Colonic mucosa (tissue), 4 donors: ENCODE measurements around the gene CCDC169. TPM values are rescaled to one million over a fixed set of nuclear protein-coding genes. Genes with fewer than 3 reads are reported as not detected.
A peak's percentile ranks its signal among the peaks of the same experiment; 100 is the strongest.

Experiments used
- DNase-seq: peaks from one replicate; pipeline ENCODE4 v3.0.0-alpha.2; 2020
- H3K27ac ChIP-seq: fragments of 200-600 bp; one replicate; pipeline ENCODE4 v1.8.0; 2021
- H3K27me3 ChIP-seq: fragments of 200-600 bp; one replicate; pipeline ENCODE4 v1.8.0; 2021
- H3K36me3 ChIP-seq: fragments of 200-600 bp; one replicate; pipeline ENCODE4 v1.8.0; 2021
- H3K4me1 ChIP-seq: fragments of 200-600 bp; one replicate; pipeline ENCODE4 v1.8.0; 2021; ENCODE audit warnings: mild to moderate bottlenecking
- H3K4me3 ChIP-seq: fragments of 200-600 bp; one replicate; pipeline ENCODE4 v1.8.0; 2021
- H3K9ac ChIP-seq, 2 donors: one replicate each; pipeline ENCODE4 v1.7.0; 2013; ENCODE audit warnings: control low read depth in 2 of 2, low read depth in 2 of 2, low read length in 2 of 2
- H3K9me3 ChIP-seq: fragments of 200-600 bp; one replicate; pipeline ENCODE4 v1.8.0; 2021
- intact Hi-C: fragments of 100-400 bp; cut with DNase I; formaldehyde crosslinking; loops from one replicate; pipeline ENCODE4 v1.14.1; 2022
- total RNA-seq, 2 donors: library from RNA; stranded (reverse); fragmentation: NEBNext Ultra II Directional in 1 of 2; extraction: Animal tissue kit (Norgen Biotek cat#: 25700) in 1 of 2; gene quantifications; one replicate each; pipeline ENCODE4 v1.2.1, GENCODE V29; 2021
- TF ChIP-seq, protein P1 (sequence below): fragments of 200-600 bp; IDR thresholded peaks from one replicate; pipeline ENCODE4 v1.8.0; 2022; ENCODE audit warnings: antibody characterized with exemption, mild to moderate bottlenecking
- donor health status: healthy.
- donor health status: DM: no; HTN: no; CAD: no.
- donor health status: DM: no; HTN: no; CAD: no.

CCDC169 gene
- total RNA-seq: 1 to 10 TPM in 1 of 2 donors, under 1 TPM in 1; 0.25 to 1.3 TPM

DNA sequence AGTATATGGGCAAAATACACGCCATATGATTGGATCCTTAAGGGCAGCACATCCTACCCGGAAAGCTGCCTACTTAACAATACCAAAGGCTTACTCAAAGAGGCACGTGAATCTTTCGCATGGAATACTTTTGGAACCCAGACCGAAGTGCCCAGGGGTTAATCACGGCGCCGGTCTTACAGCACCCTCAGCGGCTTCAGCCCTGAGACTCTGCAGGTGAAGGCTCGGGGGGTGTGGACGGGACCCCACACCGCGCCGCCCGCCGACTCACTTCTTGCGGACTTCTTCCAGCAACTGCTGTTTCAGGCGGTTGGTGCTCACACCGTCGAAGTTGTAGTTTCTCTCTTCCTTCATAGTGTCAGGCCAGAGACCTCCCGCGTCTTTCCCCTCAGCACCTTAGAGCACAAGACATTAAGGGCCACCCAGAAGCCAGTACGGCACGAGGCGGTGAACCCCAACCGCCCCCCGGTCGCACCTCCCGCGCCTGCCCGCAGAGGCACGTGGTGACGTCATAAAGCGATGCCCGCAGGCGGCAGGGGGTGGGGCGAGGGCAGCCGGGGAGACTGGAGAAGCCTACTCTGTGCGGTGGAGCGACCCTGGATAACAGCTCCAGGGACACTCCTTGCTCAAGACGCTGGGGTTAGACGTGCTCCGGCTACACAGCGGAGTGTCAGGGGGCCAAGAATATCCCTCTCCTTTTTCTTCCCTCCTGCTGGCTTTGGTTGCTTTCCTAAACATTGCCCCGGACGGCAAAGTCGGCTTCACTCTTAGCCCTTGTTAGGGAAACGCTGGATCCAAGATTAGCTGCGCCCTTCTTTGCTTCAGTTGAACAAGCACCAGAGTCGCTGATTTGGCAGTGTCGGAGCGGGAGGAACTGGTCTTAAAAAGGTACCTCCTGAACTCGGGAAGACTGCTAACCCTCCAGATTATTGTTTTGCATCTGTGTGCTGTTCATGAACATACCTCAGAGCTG lies at the start of gene CCDC169:
Gene CCDC169, minus strand, starts transcription at position 449 of the 973 bp plus-strand sequence. Its CDS starts 95 bp downstream, at position 354.
- peak within 1 kb of the TSS in 1 of 2 donors; percentile 54 for H3K9ac ChIP-seq

GRCh38 chr13:36346222-36347083 lies 48.8 kb upstream of the CCDC169 start, which contains the start of gene SPART:
SPART (minus strand) TSS chr13:36346394; CDS start chr13:36335830, 10,564 bp downstream.
- Histone ChIP-seq H3K4me1 (no peaks in the 10 kb centered on the region), H3K27me3 (no peaks in the 10 kb centered on the region), H3K9me3 (no peaks in the 10 kb centered on the region), H3K9ac (peak within 1 kb of the TSS; percentile 75 to 81), H3K36me3 (no peaks in the 10 kb centered on the region), H3K4me3 (peak within 1 kb of the TSS; percentile 57), H3K27ac (peak within 1 kb of the TSS; percentile 88)
- intact Hi-C loops: no loop called here
- peak; percentile 89 for DNase-seq
- TF ChIP-seq, protein P1, sequence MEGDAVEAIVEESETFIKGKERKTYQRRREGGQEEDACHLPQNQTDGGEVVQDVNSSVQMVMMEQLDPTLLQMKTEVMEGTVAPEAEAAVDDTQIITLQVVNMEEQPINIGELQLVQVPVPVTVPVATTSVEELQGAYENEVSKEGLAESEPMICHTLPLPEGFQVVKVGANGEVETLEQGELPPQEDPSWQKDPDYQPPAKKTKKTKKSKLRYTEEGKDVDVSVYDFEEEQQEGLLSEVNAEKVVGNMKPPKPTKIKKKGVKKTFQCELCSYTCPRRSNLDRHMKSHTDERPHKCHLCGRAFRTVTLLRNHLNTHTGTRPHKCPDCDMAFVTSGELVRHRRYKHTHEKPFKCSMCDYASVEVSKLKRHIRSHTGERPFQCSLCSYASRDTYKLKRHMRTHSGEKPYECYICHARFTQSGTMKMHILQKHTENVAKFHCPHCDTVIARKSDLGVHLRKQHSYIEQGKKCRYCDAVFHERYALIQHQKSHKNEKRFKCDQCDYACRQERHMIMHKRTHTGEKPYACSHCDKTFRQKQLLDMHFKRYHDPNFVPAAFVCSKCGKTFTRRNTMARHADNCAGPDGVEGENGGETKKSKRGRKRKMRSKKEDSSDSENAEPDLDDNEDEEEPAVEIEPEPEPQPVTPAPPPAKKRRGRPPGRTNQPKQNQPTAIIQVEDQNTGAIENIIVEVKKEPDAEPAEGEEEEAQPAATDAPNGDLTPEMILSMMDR: peak; percentile 95

More for the DNA sequence above, at the start of gene CCDC169:
- TF ChIP-seq, protein P1: no peak
- peaks cover 4% of the 10 kb centered on the region for H3K27me3 ChIP-seq
- H3K9me3 ChIP-seq: no peaks in the 10 kb centered on the region
- peak; percentile 68 for DNase-seq
- no peaks in the 10 kb centered on the region for H3K36me3 ChIP-seq
- intact Hi-C loops: no loop called here
- H3K4me3 ChIP-seq: peak within 1 kb of the TSS; percentile 59
- H3K4me1 ChIP-seq: no peaks in the 10 kb centered on the region
- H3K27ac ChIP-seq: no peak within 1 kb of the TSS

GRCh38 chr13:36345438-36346221 lies 48.0 kb upstream of the CCDC169 start:
- Histone ChIP-seq H3K4me3 (peak overlapping the region; percentile 57), H3K9me3 (no peaks in the 10 kb centered on the region), H3K36me3 (no peaks in the 10 kb centered on the region), H3K27ac (peak overlapping the region; percentile 88), H3K9ac (peak overlapping the region; percentile 75 to 81), H3K27me3 (no peaks in the 10 kb centered on the region), H3K4me1 (no peaks in the 10 kb centered on the region)
- intact Hi-C loops: no loop called here
- TF ChIP-seq, protein P1: no peak
- DNase-seq: peak; percentile 51

GRCh38 chr13:36344886-36345437 lies 47.3 kb upstream of the CCDC169 start:
- Histone ChIP-seq H3K36me3 (no peaks in the 10 kb centered on the region), H3K9ac (peak overlapping the region; percentile 3 to 40), H3K27me3 (no peaks in the 10 kb centered on the region), H3K4me3 (peak overlapping the region; percentile 57), H3K4me1 (no peaks in the 10 kb centered on the region), H3K9me3 (no peaks in the 10 kb centered on the region), H3K27ac (peak overlapping the region; percentile 88)
- intact Hi-C loops: no loop called here
- no peak for DNase-seq
- TF ChIP-seq, protein P1: no peak
